Stimulated activated CD4-positive, alpha-beta T cell treated with anti-CD3 and anti-CD28 coated beads, TNF-alpha, amount 100 ng/mL, for 4 hours (primary cell): Measurements from ENCODE around the gene MYL11.

Experiments
- DNase-seq, 3 experiments: peaks; one replicate each; pipeline ENCODE4 v3.0.0-alpha.2; 2020; ENCODE audit warnings: low read depth in 3 of 3

The MYL11 gene

GRCh38 chr16:30418350-30419181, 44.0 kb downstream of the MYL11 start:
- no peak for DNase-seq

- DNase-seq, result no peak
Observed at GRCh38 chr16:30421010-30421409, 46.4 kb downstream of the MYL11 start.
